Peyer's patch (tissue), 4 donors: ENCODE data around the gene EYA2. TPM values are rescaled to one million over a fixed set of nuclear protein-coding genes. Genes with fewer than 3 reads are reported as not detected.

ENCODE experiments used
- DNase-seq, 3 donors: peaks; one replicate each; pipeline ENCODE4 v3.0.0-alpha.2; 2017 to 2019
- H3K27ac ChIP-seq, 4 donors: fragments of 200-600 bp; sonication (generic); one replicate each; pipeline ENCODE4 v1.5.1; 2016 to 2019
- H3K27me3 ChIP-seq, 2 donors: fragments of 200-600 bp; sonication (generic); one replicate each; pipeline ENCODE4 v1.5.1; 2019
- H3K36me3 ChIP-seq, 3 donors: fragments of 200-600 bp; sonication (generic); one replicate each; pipeline ENCODE4 v1.5.1; 2016 to 2019
- H3K4me1 ChIP-seq, 4 donors: fragments of 200-600 bp; sonication (generic); one replicate each; pipeline ENCODE4 v1.5.1; 2016 to 2019
- H3K4me3 ChIP-seq, 4 donors: fragments of 200-600 bp; sonication (generic); 1 replicate in 3 of 4; 2 replicates in 1 of 4; pipeline ENCODE4 v1.5.1; 2016 to 2019; ENCODE audit warnings: mild to moderate bottlenecking in 1 of 4
- H3K9me3 ChIP-seq, 4 donors: fragments of 200-600 bp; sonication (generic); one replicate each; pipeline ENCODE4 v1.5.1; 2016 to 2019; ENCODE audit warnings: mild to moderate bottlenecking in 1 of 4
- CTCF ChIP-seq, 6 experiments: fragments of 450-650 bp in 4 of 6; fragments of 200-600 bp in 2 of 6; sonication (generic) in 1 of 6; IDR thresholded peaks; one replicate each; pipeline ENCODE4 v1.5.1; 2017 to 2019; ENCODE audit warnings: antibody characterized with exemption in 6 of 6, mild to moderate bottlenecking in 3 of 6, moderate library complexity in 1 of 6
- POLR2A ChIP-seq, 2 donors: fragments of 450-650 bp; IDR thresholded peaks; one replicate each; pipeline ENCODE4 v1.5.1; 2017; ENCODE audit warnings: antibody characterized with exemption in 2 of 2, mild to moderate bottlenecking in 2 of 2, moderate library complexity in 2 of 2
- total RNA-seq, 4 donors: library from RNA; depleted of rRNA; stranded (reverse); fragments of >200 nt; gene quantifications; one replicate each; pipeline ENCODE4 v1.1.0, GENCODE V29; 2016

Gene EYA2
- total RNA-seq, 4 donors from 2014 or later, result 0.40 to 1.7 TPM; not detected in 2

- DNase-seq, result no peak
- H3K4me1 ChIP-seq, result no peaks in the 10 kb centered on the region
- H3K4me3 ChIP-seq, result no peak overlapping the region
- H3K36me3 ChIP-seq, result no peaks in the 10 kb centered on the region
- H3K27me3 ChIP-seq, result no peaks in the 10 kb centered on the region
- TF ChIP-seq CTCF (IDR thresholded peaks at IDR 0.05) (no peak), POLR2A (IDR thresholded peaks at IDR 0.05) (no peak)
- H3K9me3 ChIP-seq, result no peaks in the 10 kb centered on the region
- H3K27ac ChIP-seq, result no peak overlapping the region
These were observed 53.4 kb downstream of the EYA2 start for GRCh38 chr20:46948081-46948480.

GRCh38 chr20:46951405-46951804 is 56.8 kb downstream of the EYA2 start:
- no peaks in the 10 kb centered on the region for H3K4me1 ChIP-seq
- no peak overlapping the region for H3K27ac ChIP-seq
- no peaks in the 10 kb centered on the region for H3K9me3 ChIP-seq
- H3K36me3 ChIP-seq, result no peaks in the 10 kb centered on the region
- H3K27me3 ChIP-seq, result no peaks in the 10 kb centered on the region
- no peak for DNase-seq
- TF ChIP-seq CTCF (IDR thresholded peaks at IDR 0.05) (no peak), POLR2A (IDR thresholded peaks at IDR 0.05) (no peak)
- no peak overlapping the region for H3K4me3 ChIP-seq

GRCh38 chr20:46951840-46952497 is 57.3 kb downstream of the EYA2 start:
- no peak overlapping the region for H3K4me3 ChIP-seq
- no peaks in the 10 kb centered on the region for H3K27me3 ChIP-seq
- H3K4me1 ChIP-seq, result no peaks in the 10 kb centered on the region
- H3K9me3 ChIP-seq, result no peaks in the 10 kb centered on the region
- H3K36me3 ChIP-seq, result no peaks in the 10 kb centered on the region
- no peak overlapping the region for H3K27ac ChIP-seq
- no peak for TF ChIP-seq POLR2A (IDR thresholded peaks at IDR 0.05)
- no peak for TF ChIP-seq CTCF (IDR thresholded peaks at IDR 0.05)
- DNase-seq, result no peak

GRCh38 chr20:46953596-46953995 is 59.0 kb downstream of the EYA2 start:
- H3K9me3 ChIP-seq, result no peaks in the 10 kb centered on the region
- H3K4me1 ChIP-seq, result no peaks in the 10 kb centered on the region
- TF ChIP-seq POLR2A (IDR thresholded peaks at IDR 0.05) (no peak), CTCF (IDR thresholded peaks at IDR 0.05) (no peak)
- no peak overlapping the region for H3K27ac ChIP-seq
- no peaks in the 10 kb centered on the region for H3K36me3 ChIP-seq
- DNase-seq, result no peak
- no peak overlapping the region for H3K4me3 ChIP-seq
- no peaks in the 10 kb centered on the region for H3K27me3 ChIP-seq

GRCh38 chr20:46954490-46955038 is 59.9 kb downstream of the EYA2 start:
- Histone ChIP-seq H3K4me1 (no peaks in the 10 kb centered on the region), H3K9me3 (no peaks in the 10 kb centered on the region), H3K36me3 (no peaks in the 10 kb centered on the region), H3K4me3 (no peak overlapping the region), H3K27ac (no peak overlapping the region), H3K27me3 (no peaks in the 10 kb centered on the region)
- TF ChIP-seq POLR2A (IDR thresholded peaks at IDR 0.05) (no peak), CTCF (IDR thresholded peaks at IDR 0.05) (no peak)
- no peak for DNase-seq
